Measurements from ENCODE around the gene C17orf67.

C17orf67 gene

GRCh38 chr17:56804454-56804853, 29.3 kb downstream of the C17orf67 start:
- DNase-seq: no peak

- no peak for DNase-seq
Observed at GRCh38 chr17:56803071-56803470, 30.6 kb downstream of the C17orf67 start.

- no peak for DNase-seq
Observed at GRCh38 chr17:56801459-56802178, 32.1 kb downstream of the C17orf67 start.

GRCh38 chr17:56798916-56799315, 34.8 kb downstream of the C17orf67 start:
- DNase-seq: no peak

GRCh38 chr17:56796536-56796935, 37.2 kb downstream of the C17orf67 start:
- no peak for DNase-seq

GRCh38 chr17:56795221-56795865, 38.4 kb downstream of the C17orf67 start:
- DNase-seq: no peak

- DNase-seq: no peak
Observed at GRCh38 chr17:56793957-56794356, 39.8 kb downstream of the C17orf67 start.

- DNase-seq: no peak
Observed at GRCh38 chr17:56793531-56793930, 40.2 kb downstream of the C17orf67 start.

GRCh38 chr17:56792267-56792666, 41.5 kb downstream of the C17orf67 start:
- DNase-seq: no peak

- DNase-seq: peak; percentile 11
Observed at GRCh38 chr17:56786989-56787482, 46.7 kb downstream of the C17orf67 start.

- DNase-seq: no peak
Observed at GRCh38 chr17:56785997-56786680, 47.6 kb downstream of the C17orf67 start.

GRCh38 chr17:56785405-56785804, 48.3 kb downstream of the C17orf67 start:
- no peak for DNase-seq

- DNase-seq: no peak
Observed at GRCh38 chr17:56782338-56782737, 51.4 kb downstream of the C17orf67 start.

GRCh38 chr17:56781906-56782305, 51.8 kb downstream of the C17orf67 start:
- no peak for DNase-seq

- peak; percentile 84 for DNase-seq
Observed at GRCh38 chr17:56779898-56780777, 53.6 kb downstream of the C17orf67 start.

GRCh38 chr17:56779322-56779721, 54.4 kb downstream of the C17orf67 start:
- no peak for DNase-seq

GRCh38 chr17:56778898-56779297, 54.8 kb downstream of the C17orf67 start:
- DNase-seq: no peak

- no peak for DNase-seq
Observed at GRCh38 chr17:56777859-56778258, 55.9 kb downstream of the C17orf67 start.

GRCh38 chr17:56774650-56775049, 59.1 kb downstream of the C17orf67 start:
- no peak for DNase-seq

GRCh38 chr17:56773124-56773523, 60.6 kb downstream of the C17orf67 start:
- DNase-seq: no peak

GRCh38 chr17:56772442-56772841, 61.3 kb downstream of the C17orf67 start:
- DNase-seq: no peak

GRCh38 chr17:56771975-56772374, 61.7 kb downstream of the C17orf67 start:
- no peak for DNase-seq

- no peak for DNase-seq
Observed at GRCh38 chr17:56771563-56771962, 62.2 kb downstream of the C17orf67 start.

All from activated CD4-positive, alpha-beta T cell treated with anti-CD3 and anti-CD28 coated beads, Interleukin-2, amount 50 U/mL, for 1 hour (primary cell).